Osteoblast (primary cell): ENCODE data around the gene PKLR. TPM values are rescaled to one million over a fixed set of nuclear protein-coding genes. Genes with fewer than 3 reads are reported as not detected.

Experiments
- DNase-seq: peaks from one replicate; pipeline ENCODE4 v3.0.0; 2011; ENCODE audit warnings: low spot score, mixed read lengths; ENCODE audit not compliant: insufficient read length; ENCODE audit errors: missing footprints
- H2AFZ ChIP-seq: 2 replicates; pipeline ENCODE4 v1.6.0; 2011; ENCODE audit warnings: mild to moderate bottlenecking, low read length
- H3K27ac ChIP-seq: 2 replicates; pipeline ENCODE4 v1.5.1; 2011; ENCODE audit warnings: mild to moderate bottlenecking, low read depth, low read length, moderate library complexity
- H3K27me3 ChIP-seq: 2 replicates; pipeline ENCODE4 v1.6.0; 2012; ENCODE audit warnings: mild to moderate bottlenecking, control low read depth, inconsistent platforms, low read length, moderate library complexity; ENCODE audit not compliant: insufficient read depth
- H3K36me3 ChIP-seq: 2 replicates; pipeline ENCODE4 v1.5.1; 2011; ENCODE audit warnings: mild to moderate bottlenecking, low read length, control low read depth, moderate library complexity; ENCODE audit not compliant: insufficient read depth
- H3K4me1 ChIP-seq: 2 replicates; pipeline ENCODE4 v1.5.1; 2011; ENCODE audit warnings: mild to moderate bottlenecking, low read length, control low read depth, moderate library complexity; ENCODE audit not compliant: insufficient read depth
- H3K4me2 ChIP-seq: 2 replicates; pipeline ENCODE4 v1.6.0; 2011; ENCODE audit warnings: mild to moderate bottlenecking, low read length; ENCODE audit not compliant: insufficient read depth
- H3K4me3 ChIP-seq: fragments of 200-600 bp; sonication (generic); 3 replicates; pipeline ENCODE4 v1.5.1; 2012; ENCODE audit warnings: mild to moderate bottlenecking, low read length, inconsistent platforms; ENCODE audit not compliant: insufficient read depth
- H3K79me2 ChIP-seq: 2 replicates; pipeline ENCODE4 v1.6.0; 2012; ENCODE audit warnings: mild to moderate bottlenecking, low read length, control low read depth, inconsistent platforms; ENCODE audit not compliant: insufficient read depth
- H3K9me3 ChIP-seq: 2 replicates; pipeline ENCODE4 v1.5.1; 2011; ENCODE audit warnings: low read depth, low read length, control low read depth
- H4K20me1 ChIP-seq: 2 replicates; pipeline ENCODE4 v1.6.0; 2012; ENCODE audit warnings: mild to moderate bottlenecking, low read length, control low read depth; ENCODE audit not compliant: insufficient read depth
- total RNA-seq: library from RNA; depleted of rRNA; stranded (reverse); fragments of >200 nt; gene quantifications from 2 replicates; pipeline ENCODE4 v1.2.3, GENCODE V29; 2012
- TF ChIP-seq, protein P1 (sequence below): IDR thresholded peaks from 2 replicates; pipeline ENCODE4 v1.5.1; 2011; ENCODE audit warnings: mild to moderate bottlenecking, low read depth, low read length, moderate library complexity; ENCODE audit errors: extremely low read depth

PKLR gene
- total RNA-seq, 1 donor, result not detected

DNA sequence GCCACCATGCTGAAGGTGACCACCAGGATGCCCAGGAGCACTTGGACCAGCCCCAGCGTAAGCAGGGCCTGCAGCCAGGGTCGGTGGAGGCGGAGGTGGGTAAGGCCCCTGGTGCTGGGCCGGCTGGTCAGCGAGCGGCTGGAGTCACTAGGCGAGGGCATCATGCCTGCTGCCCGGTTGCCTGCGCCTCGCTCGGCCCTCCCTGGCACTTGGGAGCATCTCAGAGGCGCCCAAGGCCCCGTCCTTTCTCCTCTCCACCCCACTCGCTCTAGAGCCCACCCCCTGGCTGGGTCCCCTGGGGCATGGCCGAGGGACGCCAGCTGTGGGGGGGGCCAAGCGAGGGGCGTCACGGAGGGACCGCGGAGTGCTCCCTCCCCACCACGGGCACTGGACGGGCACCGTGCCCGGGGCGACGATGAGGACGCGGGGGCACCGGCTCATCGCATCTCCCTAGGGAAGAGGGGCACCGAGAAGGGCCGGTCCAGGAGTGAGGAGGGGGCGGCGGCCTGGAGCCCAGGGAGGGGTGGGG is 46.5 kb downstream of the PKLR start:
- peak; percentile 92 for DNase-seq
- Histone ChIP-seq H3K36me3 (peaks cover 34% of the 10 kb centered on the region), H2AFZ (peak overlapping the region; percentile 59), H3K27me3 (no peaks in the 10 kb centered on the region), H3K9me3 (no peaks in the 10 kb centered on the region), H3K4me2 (peak overlapping the region; percentile 90), H3K4me3 (peak overlapping the region; percentile 88), H3K27ac (peak overlapping the region; percentile 45), H3K79me2 (peaks cover 24% of the 10 kb centered on the region), H3K4me1 (peaks cover 30% of the 10 kb centered on the region), H4K20me1 (peaks cover 3% of the 10 kb centered on the region)
- TF ChIP-seq, protein P1, sequence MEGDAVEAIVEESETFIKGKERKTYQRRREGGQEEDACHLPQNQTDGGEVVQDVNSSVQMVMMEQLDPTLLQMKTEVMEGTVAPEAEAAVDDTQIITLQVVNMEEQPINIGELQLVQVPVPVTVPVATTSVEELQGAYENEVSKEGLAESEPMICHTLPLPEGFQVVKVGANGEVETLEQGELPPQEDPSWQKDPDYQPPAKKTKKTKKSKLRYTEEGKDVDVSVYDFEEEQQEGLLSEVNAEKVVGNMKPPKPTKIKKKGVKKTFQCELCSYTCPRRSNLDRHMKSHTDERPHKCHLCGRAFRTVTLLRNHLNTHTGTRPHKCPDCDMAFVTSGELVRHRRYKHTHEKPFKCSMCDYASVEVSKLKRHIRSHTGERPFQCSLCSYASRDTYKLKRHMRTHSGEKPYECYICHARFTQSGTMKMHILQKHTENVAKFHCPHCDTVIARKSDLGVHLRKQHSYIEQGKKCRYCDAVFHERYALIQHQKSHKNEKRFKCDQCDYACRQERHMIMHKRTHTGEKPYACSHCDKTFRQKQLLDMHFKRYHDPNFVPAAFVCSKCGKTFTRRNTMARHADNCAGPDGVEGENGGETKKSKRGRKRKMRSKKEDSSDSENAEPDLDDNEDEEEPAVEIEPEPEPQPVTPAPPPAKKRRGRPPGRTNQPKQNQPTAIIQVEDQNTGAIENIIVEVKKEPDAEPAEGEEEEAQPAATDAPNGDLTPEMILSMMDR, result no peak

DNA sequence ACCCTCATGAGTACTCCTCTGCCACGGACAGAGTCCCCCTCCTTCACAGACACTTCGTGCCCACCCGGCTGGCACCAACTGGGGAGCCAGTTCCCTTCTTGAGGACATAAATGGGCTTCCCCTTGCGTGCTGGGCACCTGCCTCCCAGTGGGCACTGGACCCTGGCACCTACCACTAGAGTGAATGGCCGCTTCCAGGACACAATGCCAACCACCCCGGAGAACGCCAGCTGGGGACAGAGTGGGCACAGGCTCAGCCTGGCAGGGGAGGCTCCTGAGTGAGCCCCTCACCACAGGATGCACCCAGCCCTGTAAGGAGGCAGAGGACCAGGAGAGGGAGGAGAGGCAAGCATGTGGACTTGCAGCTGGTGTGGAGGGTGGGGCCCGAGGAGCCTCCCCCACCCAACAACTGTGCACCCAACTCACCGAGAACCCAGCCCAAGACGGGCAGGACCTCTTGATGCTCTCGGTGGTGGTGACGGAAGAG is 47.0 kb downstream of the PKLR start:
- Histone ChIP-seq H3K4me3 (peak overlapping the region; percentile 88), H3K4me2 (peak overlapping the region; percentile 90), H3K9me3 (no peaks in the 10 kb centered on the region), H4K20me1 (peaks cover 3% of the 10 kb centered on the region), H3K27me3 (no peaks in the 10 kb centered on the region), H3K27ac (peak overlapping the region; percentile 19), H2AFZ (peak overlapping the region; percentile 59), H3K4me1 (peaks cover 30% of the 10 kb centered on the region), H3K36me3 (peaks cover 29% of the 10 kb centered on the region), H3K79me2 (peaks cover 20% of the 10 kb centered on the region)
- peak; percentile 92 for DNase-seq
- TF ChIP-seq, protein P1, result no peak

DNA sequence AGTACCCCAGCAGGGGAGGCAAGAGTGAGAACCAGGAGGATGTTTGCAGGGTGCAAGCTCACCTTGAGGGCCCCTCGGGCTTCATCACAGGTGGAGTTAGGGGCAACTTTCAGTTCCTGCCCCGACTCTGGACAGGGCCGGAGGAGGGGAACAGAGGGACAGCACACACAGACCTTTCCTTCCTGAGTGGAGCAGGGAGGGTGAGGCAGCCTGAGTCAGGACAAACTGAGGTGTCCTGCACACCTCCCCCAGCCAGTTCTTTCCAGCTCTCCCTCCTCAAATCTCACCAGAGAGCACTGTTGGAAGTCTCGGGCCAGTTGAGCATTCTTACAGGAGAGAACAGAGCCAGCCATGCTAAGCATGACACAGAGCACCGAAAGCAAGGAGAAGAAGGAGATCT is 47.4 kb downstream of the PKLR start:
- Histone ChIP-seq H3K27ac (peak overlapping the region; percentile 19), H3K4me1 (peaks cover 30% of the 10 kb centered on the region), H3K36me3 (peaks cover 28% of the 10 kb centered on the region), H3K4me3 (peak overlapping the region; percentile 88), H3K9me3 (no peaks in the 10 kb centered on the region), H3K79me2 (peaks cover 19% of the 10 kb centered on the region), H3K27me3 (no peaks in the 10 kb centered on the region), H3K4me2 (peak overlapping the region; percentile 90), H4K20me1 (peaks cover 3% of the 10 kb centered on the region), H2AFZ (no peak overlapping the region)
- no peak for DNase-seq
- TF ChIP-seq, protein P1, result no peak

DNA sequence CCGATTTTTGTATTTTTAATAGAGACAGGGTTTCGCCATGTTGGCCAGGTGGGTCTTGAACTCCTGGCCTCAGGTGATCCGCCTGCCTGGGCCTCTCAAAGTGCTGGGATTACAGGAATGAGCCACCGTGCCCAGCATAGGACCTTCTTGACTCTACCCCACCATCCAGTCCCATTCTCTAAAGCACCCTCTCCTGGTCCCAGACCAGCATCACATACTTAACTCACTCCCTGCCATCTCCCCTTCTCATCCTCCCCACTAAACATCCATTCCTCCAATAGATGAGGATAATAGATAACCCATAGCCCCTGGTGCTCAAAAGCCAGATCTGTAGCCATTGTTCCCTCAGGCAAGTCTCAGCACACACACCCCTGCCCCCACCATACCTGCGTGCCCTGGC is 48.0 kb downstream of the PKLR start:
- TF ChIP-seq, protein P1, result no peak
- no peaks in the 10 kb centered on the region for H3K9me3 ChIP-seq
- H3K4me3 ChIP-seq, result peak overlapping the region; percentile 88
- peaks cover 19% of the 10 kb centered on the region for H3K79me2 ChIP-seq
- peaks cover 30% of the 10 kb centered on the region for H3K4me1 ChIP-seq
- H3K36me3 ChIP-seq, result peaks cover 23% of the 10 kb centered on the region
- H3K4me2 ChIP-seq, result peak overlapping the region; percentile 90
- H2AFZ ChIP-seq, result no peak overlapping the region
- peaks cover 3% of the 10 kb centered on the region for H4K20me1 ChIP-seq
- H3K27me3 ChIP-seq, result no peaks in the 10 kb centered on the region
- H3K27ac ChIP-seq, result no peak overlapping the region
- no peak for DNase-seq
